ENCODE data around the gene FOXB2.

DNA sequence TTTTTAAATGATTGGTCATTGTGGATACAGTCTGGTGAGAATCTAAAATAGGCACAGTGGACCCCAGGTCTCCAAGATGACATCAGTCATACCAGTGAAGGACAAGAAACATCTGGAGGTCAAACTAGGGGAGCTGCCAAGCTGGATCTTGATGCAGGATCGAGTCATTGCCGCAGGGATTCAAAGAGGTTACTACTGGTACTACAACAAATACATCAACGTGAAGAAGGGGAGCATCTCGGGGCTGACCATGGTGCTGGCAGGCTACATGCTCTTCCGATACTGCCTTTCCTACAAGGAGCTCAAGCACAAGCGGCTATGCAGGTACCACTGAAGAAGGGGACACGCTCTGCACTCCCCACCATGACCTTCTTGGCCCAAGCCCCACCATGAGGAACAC, 20.9 kb downstream of the FOXB2 start:
- TF ChIP-seq, protein P1, sequence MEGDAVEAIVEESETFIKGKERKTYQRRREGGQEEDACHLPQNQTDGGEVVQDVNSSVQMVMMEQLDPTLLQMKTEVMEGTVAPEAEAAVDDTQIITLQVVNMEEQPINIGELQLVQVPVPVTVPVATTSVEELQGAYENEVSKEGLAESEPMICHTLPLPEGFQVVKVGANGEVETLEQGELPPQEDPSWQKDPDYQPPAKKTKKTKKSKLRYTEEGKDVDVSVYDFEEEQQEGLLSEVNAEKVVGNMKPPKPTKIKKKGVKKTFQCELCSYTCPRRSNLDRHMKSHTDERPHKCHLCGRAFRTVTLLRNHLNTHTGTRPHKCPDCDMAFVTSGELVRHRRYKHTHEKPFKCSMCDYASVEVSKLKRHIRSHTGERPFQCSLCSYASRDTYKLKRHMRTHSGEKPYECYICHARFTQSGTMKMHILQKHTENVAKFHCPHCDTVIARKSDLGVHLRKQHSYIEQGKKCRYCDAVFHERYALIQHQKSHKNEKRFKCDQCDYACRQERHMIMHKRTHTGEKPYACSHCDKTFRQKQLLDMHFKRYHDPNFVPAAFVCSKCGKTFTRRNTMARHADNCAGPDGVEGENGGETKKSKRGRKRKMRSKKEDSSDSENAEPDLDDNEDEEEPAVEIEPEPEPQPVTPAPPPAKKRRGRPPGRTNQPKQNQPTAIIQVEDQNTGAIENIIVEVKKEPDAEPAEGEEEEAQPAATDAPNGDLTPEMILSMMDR (IDR thresholded peaks at IDR 0.05) = no peak
- TF ChIP-seq POLR2AphosphoS5 (IDR thresholded peaks at IDR 0.05; ENCODE audit: insufficient read depth in 1 of 2, low read depth in 1 of 2) (no peak), POLR2A (IDR thresholded peaks at IDR 0.05) (no peak)

All from vagina (tissue), 2 donors.